Endothelial cell (in vitro differentiated cells): ENCODE data around the gene NFIX. TPM values are rescaled to one million over a fixed set of nuclear protein-coding genes. Genes with fewer than 3 reads are reported as not detected.

Source experiments
- DNase-seq: peaks from one replicate; pipeline ENCODE4 v3.0.0; 2021; ENCODE audit warnings: low spot score
- H3K27ac Mint-ChIP-seq: one replicate; pipeline ENCODE4 v1.8.0; 2021; ENCODE audit warnings: mixed read lengths, inconsistent platforms; ENCODE audit not compliant: unreplicated experiment
- H3K27me3 Mint-ChIP-seq: one replicate; pipeline ENCODE4 v1.8.0; 2021; ENCODE audit warnings: mild to moderate bottlenecking, moderate library complexity, mixed read lengths, inconsistent platforms; ENCODE audit not compliant: unreplicated experiment
- H3K36me3 Mint-ChIP-seq: one replicate; pipeline ENCODE4 v1.8.0; 2021; ENCODE audit warnings: mild to moderate bottlenecking, low read depth, mixed read lengths, inconsistent platforms; ENCODE audit not compliant: unreplicated experiment
- H3K4me1 Mint-ChIP-seq: one replicate; pipeline ENCODE4 v1.8.0; 2021; ENCODE audit warnings: mild to moderate bottlenecking, mixed read lengths, inconsistent platforms; ENCODE audit not compliant: unreplicated experiment
- H3K4me3 Mint-ChIP-seq: one replicate; pipeline ENCODE4 v1.8.0; 2021; ENCODE audit warnings: mild to moderate bottlenecking, mixed read lengths, inconsistent platforms; ENCODE audit not compliant: unreplicated experiment
- H3K9me3 Mint-ChIP-seq: one replicate; pipeline ENCODE4 v1.8.0; 2021; ENCODE audit warnings: mixed read lengths, inconsistent platforms; ENCODE audit not compliant: unreplicated experiment
- total RNA-seq: library from RNA; stranded (reverse); fragmentation: NEBNext Ultra II Directional; extraction: Animal tissue kit (Norgen Biotek cat#: 25700); gene quantifications from one replicate; pipeline ENCODE4 v1.2.1, GENCODE V29; 2021; ENCODE audit not compliant: unreplicated experiment
- TF ChIP-seq, protein P1 (sequence below): fragments of 200-600 bp; sonication (generic); IDR thresholded peaks from one replicate; pipeline ENCODE4 v1.5.0; 2021; ENCODE audit warnings: antibody characterized with exemption; ENCODE audit not compliant: unreplicated experiment

Gene NFIX
- total RNA-seq, 1 donor from 2014 or later, result 9.9 TPM

GRCh38 chr19:13089139-13089856 is 94.0 kb downstream of the NFIX start:
- Mint-ChIP-seq H3K4me1 (peaks cover 8% of the 10 kb centered on the region), H3K9me3 (no peaks in the 10 kb centered on the region), H3K27me3 (peaks cover 10% of the 10 kb centered on the region), H3K36me3 (peaks cover 19% of the 10 kb centered on the region), H3K4me3 (no peak overlapping the region), H3K27ac (no peak overlapping the region)
- no peak for DNase-seq
- TF ChIP-seq, protein P1, sequence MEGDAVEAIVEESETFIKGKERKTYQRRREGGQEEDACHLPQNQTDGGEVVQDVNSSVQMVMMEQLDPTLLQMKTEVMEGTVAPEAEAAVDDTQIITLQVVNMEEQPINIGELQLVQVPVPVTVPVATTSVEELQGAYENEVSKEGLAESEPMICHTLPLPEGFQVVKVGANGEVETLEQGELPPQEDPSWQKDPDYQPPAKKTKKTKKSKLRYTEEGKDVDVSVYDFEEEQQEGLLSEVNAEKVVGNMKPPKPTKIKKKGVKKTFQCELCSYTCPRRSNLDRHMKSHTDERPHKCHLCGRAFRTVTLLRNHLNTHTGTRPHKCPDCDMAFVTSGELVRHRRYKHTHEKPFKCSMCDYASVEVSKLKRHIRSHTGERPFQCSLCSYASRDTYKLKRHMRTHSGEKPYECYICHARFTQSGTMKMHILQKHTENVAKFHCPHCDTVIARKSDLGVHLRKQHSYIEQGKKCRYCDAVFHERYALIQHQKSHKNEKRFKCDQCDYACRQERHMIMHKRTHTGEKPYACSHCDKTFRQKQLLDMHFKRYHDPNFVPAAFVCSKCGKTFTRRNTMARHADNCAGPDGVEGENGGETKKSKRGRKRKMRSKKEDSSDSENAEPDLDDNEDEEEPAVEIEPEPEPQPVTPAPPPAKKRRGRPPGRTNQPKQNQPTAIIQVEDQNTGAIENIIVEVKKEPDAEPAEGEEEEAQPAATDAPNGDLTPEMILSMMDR, result peak; percentile 43

- Mint-ChIP-seq H3K4me1 (peaks cover 13% of the 10 kb centered on the region), H3K4me3 (no peak overlapping the region), H3K36me3 (peaks cover 15% of the 10 kb centered on the region), H3K27me3 (peaks cover 11% of the 10 kb centered on the region), H3K9me3 (no peaks in the 10 kb centered on the region), H3K27ac (no peak overlapping the region)
- DNase-seq, result no peak
- TF ChIP-seq, protein P1, result no peak
Measured at GRCh38 chr19:13089857-13090507, 94.7 kb downstream of the NFIX start.

- Mint-ChIP-seq H3K27ac (no peak overlapping the region), H3K9me3 (no peaks in the 10 kb centered on the region), H3K27me3 (peaks cover 11% of the 10 kb centered on the region), H3K36me3 (peaks cover 13% of the 10 kb centered on the region), H3K4me1 (peaks cover 11% of the 10 kb centered on the region), H3K4me3 (no peak overlapping the region)
- no peak for DNase-seq
- TF ChIP-seq, protein P1, result no peak
Measured at GRCh38 chr19:13090511-13091231, 95.4 kb downstream of the NFIX start.

DNA sequence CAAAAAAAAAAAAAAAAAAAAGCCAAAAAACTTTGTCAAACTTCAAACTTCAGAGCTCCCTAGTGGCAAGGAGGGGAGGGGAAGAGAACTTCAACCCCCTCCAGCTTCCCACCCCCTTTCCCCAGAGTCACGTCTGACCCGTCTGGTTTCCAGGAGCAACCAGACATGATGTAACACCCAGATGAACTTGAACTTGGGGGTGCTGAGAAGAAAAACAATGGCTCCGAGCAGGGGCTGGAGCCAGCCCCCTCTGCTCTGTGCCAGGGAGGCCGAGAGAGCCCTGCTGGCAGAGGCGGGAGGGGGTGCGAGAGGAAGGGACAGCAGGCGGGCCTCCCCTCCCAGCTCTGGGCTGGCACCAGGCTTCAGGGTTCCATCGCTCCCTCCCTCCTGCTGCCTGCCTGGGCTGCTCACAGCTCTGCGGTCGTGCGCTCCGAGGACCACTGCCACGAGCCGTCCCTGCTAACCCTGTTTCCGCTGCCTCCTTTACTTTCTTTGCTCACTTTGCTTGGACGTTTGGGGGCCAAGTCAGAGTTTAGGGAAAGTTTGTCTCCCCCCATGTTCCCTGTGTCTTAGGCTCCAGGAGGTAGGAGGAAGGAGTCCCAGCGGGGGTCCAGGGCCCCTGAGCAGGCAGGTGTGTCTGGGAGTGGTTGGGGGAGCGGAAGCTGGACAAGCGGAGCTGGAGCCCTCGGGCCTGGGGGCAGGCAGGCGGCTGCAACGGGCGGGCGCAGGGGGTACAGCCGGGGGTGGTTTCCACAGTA is 96.3 kb downstream of the NFIX start:
- Mint-ChIP-seq H3K27ac (no peak overlapping the region), H3K9me3 (no peaks in the 10 kb centered on the region), H3K4me3 (no peak overlapping the region), H3K27me3 (peaks cover 7% of the 10 kb centered on the region), H3K4me1 (peaks cover 8% of the 10 kb centered on the region), H3K36me3 (peaks cover 10% of the 10 kb centered on the region)
- TF ChIP-seq, protein P1, result no peak
- no peak for DNase-seq
